H9 (cell line): Measurements from ENCODE around the gene KCNS3. TPM values are rescaled to one million over a fixed set of nuclear protein-coding genes. Genes with fewer than 3 reads are reported as not detected.

ENCODE experiments used
- DNase-seq: peaks from one replicate; pipeline ENCODE4 v3.0.0-alpha.2; 2017
- H2AFZ ChIP-seq: one replicate; pipeline ENCODE4 v1.6.1; 2013; ENCODE audit warnings: mild to moderate bottlenecking, low read length, control low read depth, moderate library complexity
- H2AK5ac ChIP-seq: 2 replicates; pipeline ENCODE4 v1.6.1; 2013; ENCODE audit warnings: low read length, control low read depth, mixed read lengths; ENCODE audit not compliant: insufficient read length
- H2BK120ac ChIP-seq: one replicate; pipeline ENCODE4 v1.6.1; 2013; ENCODE audit warnings: low read depth, mild to moderate bottlenecking, low read length, control low read depth, inconsistent platforms; ENCODE audit not compliant: poor library complexity, severe bottlenecking
- H2BK12ac ChIP-seq: 2 replicates; pipeline ENCODE4 v1.6.1; 2013; ENCODE audit warnings: low read length, control low read depth, mixed read lengths, low read depth; ENCODE audit not compliant: insufficient read length
- H2BK15ac ChIP-seq: 2 replicates; pipeline ENCODE4 v1.6.1; 2013; ENCODE audit warnings: low read depth, low read length, control low read depth
- H2BK20ac ChIP-seq: one replicate; pipeline ENCODE4 v1.6.1; 2013; ENCODE audit warnings: low read depth, mild to moderate bottlenecking, low read length, control low read depth, inconsistent platforms; ENCODE audit not compliant: poor library complexity, severe bottlenecking
- H2BK5ac ChIP-seq: 2 replicates; pipeline ENCODE4 v1.6.1; 2013; ENCODE audit warnings: low read length, control low read depth, mixed read lengths; ENCODE audit not compliant: insufficient read length
- H3K14ac ChIP-seq: 2 replicates; pipeline ENCODE4 v1.6.1; 2013; ENCODE audit warnings: low read length, control low read depth; ENCODE audit not compliant: insufficient read depth
- H3K18ac ChIP-seq: 2 replicates; pipeline ENCODE4 v1.6.1; 2013; ENCODE audit warnings: low read depth, mild to moderate bottlenecking, mixed read lengths, low read length, control low read depth; ENCODE audit not compliant: insufficient read length
- H3K23ac ChIP-seq: 2 replicates; pipeline ENCODE4 v1.6.1; 2013; ENCODE audit warnings: low read length, control low read depth, mixed read lengths, low read depth; ENCODE audit not compliant: insufficient read length
- H3K23me2 ChIP-seq: 2 replicates; pipeline ENCODE4 v1.6.1; 2013; ENCODE audit warnings: low read depth, mild to moderate bottlenecking, mixed read lengths, low read length, control low read depth; ENCODE audit not compliant: insufficient read length, poor library complexity, severe bottlenecking
- H3K27ac ChIP-seq: 2 replicates; pipeline ENCODE4 v1.5.1; 2013; ENCODE audit warnings: low read length, control low read depth, mixed read lengths, low read depth; ENCODE audit not compliant: insufficient read length
- H3K27me3 ChIP-seq: 2 replicates; pipeline ENCODE4 v1.6.1; 2013; ENCODE audit warnings: low read length, control low read depth, inconsistent platforms; ENCODE audit not compliant: insufficient read depth
- H3K4ac ChIP-seq: 2 replicates; pipeline ENCODE4 v1.6.1; 2013; ENCODE audit warnings: low read depth, mild to moderate bottlenecking, control low read depth, inconsistent platforms, low read length, moderate library complexity
- H3K4me1 ChIP-seq: 2 replicates; pipeline ENCODE4 v1.6.1; 2013; ENCODE audit warnings: low read length, control low read depth, inconsistent platforms; ENCODE audit not compliant: insufficient read depth
- H3K4me2 ChIP-seq: 2 replicates; pipeline ENCODE4 v1.6.1; 2013; ENCODE audit warnings: low read length, control low read depth, mixed read lengths; ENCODE audit not compliant: insufficient read length, insufficient read depth
- H3K56ac ChIP-seq: 2 replicates; pipeline ENCODE4 v1.6.1; 2013; ENCODE audit warnings: low read depth, mild to moderate bottlenecking, mixed read lengths, low read length, control low read depth; ENCODE audit not compliant: insufficient read length
- H3K79me1 ChIP-seq: 2 replicates; pipeline ENCODE4 v1.6.1; 2013; ENCODE audit warnings: low read depth, mild to moderate bottlenecking, moderate library complexity, low read length, control low read depth, inconsistent platforms; ENCODE audit not compliant: insufficient read depth, poor library complexity, severe bottlenecking
- H3K79me2 ChIP-seq: 2 replicates; pipeline ENCODE4 v1.6.1; 2013; ENCODE audit warnings: low read length, control low read depth, inconsistent platforms; ENCODE audit not compliant: insufficient read depth
- H3K9ac ChIP-seq: 2 replicates; pipeline ENCODE4 v1.6.1; 2013; ENCODE audit warnings: low read length, control low read depth, mixed read lengths; ENCODE audit not compliant: insufficient read length; ENCODE audit errors: extremely low read depth
- H3K9me3 ChIP-seq: one replicate; pipeline ENCODE4 v1.6.1; 2013; ENCODE audit warnings: low read depth, low read length, inconsistent platforms; ENCODE audit not compliant: control insufficient read depth
- H3T11ph ChIP-seq: one replicate; pipeline ENCODE4 v1.6.1; 2013; ENCODE audit warnings: mild to moderate bottlenecking, low read length, control low read depth, inconsistent platforms
- H4K20me1 ChIP-seq: one replicate; pipeline ENCODE4 v1.6.1; 2013; ENCODE audit not compliant: control insufficient read depth, insufficient read length, insufficient read depth
- H4K5ac ChIP-seq: 2 replicates; pipeline ENCODE4 v1.6.1; 2013; ENCODE audit warnings: low read depth, mild to moderate bottlenecking, mixed read lengths, low read length, control low read depth; ENCODE audit not compliant: insufficient read length
- H4K8ac ChIP-seq: replicated peaks from 2 replicates; pipeline ENCODE4 v1.6.1; 2013; ENCODE audit warnings: low read length, control low read depth, mixed read lengths, low read depth; ENCODE audit not compliant: insufficient read length
- H4K91ac ChIP-seq: 2 replicates; pipeline ENCODE4 v1.6.1; 2013; ENCODE audit warnings: low read depth, mild to moderate bottlenecking, moderate library complexity, mixed read lengths, low read length, control low read depth; ENCODE audit not compliant: insufficient read length
- H3K27ac Mint-ChIP-seq, 3 experiments: 2 replicates in 2 of 3; 3 replicates in 1 of 3; pipeline ENCODE4 v1.8.0; 2020 to 2021; ENCODE audit warnings: mixed read lengths in 3 of 3, mild to moderate bottlenecking in 1 of 3, moderate library complexity in 1 of 3
- H3K27me3 Mint-ChIP-seq: 2 replicates; pipeline ENCODE4 v1.8.0; 2021; ENCODE audit warnings: low read depth, mild to moderate bottlenecking, moderate library complexity, mixed read lengths
- H3K36me3 Mint-ChIP-seq, 3 experiments: 2 replicates in 2 of 3; 3 replicates in 1 of 3; pipeline ENCODE4 v1.8.0; 2020 to 2021; ENCODE audit warnings: low read depth in 3 of 3, mixed read lengths in 3 of 3; ENCODE audit not compliant: insufficient read depth in 1 of 3
- H3K4me1 Mint-ChIP-seq, 2 experiments: 2 replicates each; pipeline ENCODE4 v1.8.0; 2020; ENCODE audit warnings: mixed read lengths in 2 of 2
- H3K4me3 Mint-ChIP-seq, 2 experiments: 2 replicates in 1 of 2; 3 replicates in 1 of 2; pipeline ENCODE4 v1.8.0; 2020 to 2021; ENCODE audit warnings: mild to moderate bottlenecking in 2 of 2, mixed read lengths in 2 of 2, moderate library complexity in 1 of 2
- H3K9me3 Mint-ChIP-seq, 2 experiments: 2 replicates in 1 of 2; 3 replicates in 1 of 2; pipeline ENCODE4 v1.8.0; 2020; ENCODE audit warnings: mild to moderate bottlenecking in 2 of 2, mixed read lengths in 2 of 2, moderate library complexity in 1 of 2
- CTCF ChIP-seq: fragments of 200-600 bp; sonication (generic); conservative IDR thresholded peaks from 3 replicates; pipeline ENCODE4 v1.8.0; 2021; ENCODE audit warnings: antibody characterized with exemption, mild to moderate bottlenecking
- WGBS: extraction: QIAGEN DNeasy Blood & Tissue Kit; methylation state at CpG from one replicate; pipeline ENCODE4 v1.1.7; 2013; ENCODE audit warnings: missing lambda C conversion rate, low lambda C conversion rate, mixed read lengths; ENCODE audit not compliant: insufficient read length; ENCODE audit errors: extremely low coverage; 5-methylcytosine and 5-hydroxymethylcytosine counted together
- total RNA-seq: library from RNA; stranded (reverse); gene quantifications from 2 replicates; pipeline ENCODE4 v1.2.1, GENCODE V29; 2021

KCNS3 gene
- total RNA-seq, 1 experiment from 2014 or later: 8.0 TPM

DNA sequence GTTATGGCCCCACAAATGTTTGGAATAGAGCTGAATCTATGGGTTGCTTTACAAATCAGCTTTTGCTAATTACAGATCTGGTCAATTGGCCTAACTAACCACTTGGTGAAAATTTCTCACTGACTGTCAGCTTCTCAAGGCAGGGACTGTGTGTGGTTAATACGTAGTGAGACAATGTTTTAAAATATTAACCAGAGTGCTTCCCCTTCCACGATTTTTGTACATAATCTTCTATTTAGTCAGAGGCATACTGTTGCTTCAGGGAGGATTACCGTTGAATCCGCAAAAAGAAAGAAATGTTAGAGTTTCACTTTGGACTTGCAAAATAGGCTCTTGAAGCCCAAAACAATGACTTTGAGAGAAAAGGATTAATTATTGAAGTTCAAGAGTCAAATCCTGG is 14.9 kb upstream of the KCNS3 start:
- no peak overlapping the region for H3K56ac ChIP-seq
- H3K18ac ChIP-seq: no peak overlapping the region
- no peak overlapping the region for H3K23ac ChIP-seq
- no peaks in the 10 kb centered on the region for H3K4me1 ChIP-seq
- no peak overlapping the region for H2BK15ac ChIP-seq
- H2BK12ac ChIP-seq: no peak overlapping the region
- no peak overlapping the region for H3K27ac ChIP-seq
- H3K14ac ChIP-seq: no peak overlapping the region
- no peaks in the 10 kb centered on the region for H3K23me2 ChIP-seq
- H3K36me3 Mint-ChIP-seq: no peaks in the 10 kb centered on the region
- H3K9ac ChIP-seq: no peak overlapping the region
- H4K20me1 ChIP-seq: peaks cover 2% of the 10 kb centered on the region
- no CpG with 5 or more reads among the region's 4 CpGs for WGBS
- H3K4me2 ChIP-seq: no peak overlapping the region
- no peak overlapping the region for H3T11ph ChIP-seq
- H4K8ac ChIP-seq: no peak overlapping the region
- no peak overlapping the region for H3K27ac Mint-ChIP-seq
- no peaks in the 10 kb centered on the region for H3K9me3 ChIP-seq
- no peak overlapping the region for H3K4ac ChIP-seq
- H3K79me1 ChIP-seq: no peaks in the 10 kb centered on the region
- H2BK120ac ChIP-seq: no peak overlapping the region
- no peak for TF ChIP-seq CTCF
- DNase-seq: no peak
- no peak overlapping the region for H3K4me3 Mint-ChIP-seq
- no peak overlapping the region for H2BK20ac ChIP-seq
- peaks cover 0 to 3% of the 10 kb centered on the region in 2 experiments; a peak in 2 of 4 replicates for H3K4me1 Mint-ChIP-seq
- no peak overlapping the region for H2BK5ac ChIP-seq
- H4K91ac ChIP-seq: no peak overlapping the region
- H4K5ac ChIP-seq: no peak overlapping the region
- no peaks in the 10 kb centered on the region for H3K9me3 Mint-ChIP-seq
- peaks cover 2% of the 10 kb centered on the region for H3K27me3 Mint-ChIP-seq
- H2AFZ ChIP-seq: no peak overlapping the region
- no peaks in the 10 kb centered on the region for H3K27me3 ChIP-seq
- H2AK5ac ChIP-seq: no peak overlapping the region
- H3K79me2 ChIP-seq: no peaks in the 10 kb centered on the region
